Immature natural killer cell (primary cell): ENCODE results near the gene MAPT. TPM values are rescaled to one million over a fixed set of nuclear protein-coding genes. Genes with fewer than 3 reads are reported as not detected.

Experiments
- DNase-seq, 3 donors: peaks; one replicate each; pipeline ENCODE4 v3.0.0; 2022; ENCODE audit warnings: mixed read lengths in 1 of 3
- H3K27ac Mint-ChIP-seq, 6 donors: one replicate each; pipeline ENCODE4 v1.8.0; 2020; ENCODE audit warnings: mixed read lengths in 6 of 6, mild to moderate bottlenecking in 5 of 6, inconsistent platforms in 4 of 6, moderate library complexity in 3 of 6
- H3K27me3 Mint-ChIP-seq, 3 donors: one replicate each; pipeline ENCODE4 v1.8.0; 2020 to 2021; ENCODE audit warnings: low read depth in 3 of 3, mild to moderate bottlenecking in 3 of 3, mixed read lengths in 3 of 3, moderate library complexity in 3 of 3, inconsistent platforms in 1 of 3
- H3K36me3 Mint-ChIP-seq, 3 donors: one replicate each; pipeline ENCODE4 v1.8.0; 2020; ENCODE audit warnings: mixed read lengths in 3 of 3, inconsistent platforms in 2 of 3, mild to moderate bottlenecking in 2 of 3
- H3K4me1 Mint-ChIP-seq, 2 donors: one replicate each; pipeline ENCODE4 v1.8.0; 2020; ENCODE audit warnings: inconsistent platforms in 2 of 2, mild to moderate bottlenecking in 2 of 2, mixed read lengths in 2 of 2, moderate library complexity in 1 of 2
- H3K4me3 Mint-ChIP-seq, 5 donors: one replicate each; pipeline ENCODE4 v1.8.0; 2020; ENCODE audit warnings: mild to moderate bottlenecking in 5 of 5, mixed read lengths in 5 of 5, inconsistent platforms in 3 of 5, moderate library complexity in 3 of 5
- H3K9me3 Mint-ChIP-seq, 6 donors: one replicate each; pipeline ENCODE4 v1.8.0; 2020; ENCODE audit warnings: mild to moderate bottlenecking in 6 of 6, mixed read lengths in 6 of 6, inconsistent platforms in 4 of 6, moderate library complexity in 3 of 6
- polyA plus RNA-seq, 3 donors: library from polyadenylated mRNA; unstranded; fragments of 300-500 nt; fragmentation: Illumina TruSeq; gene quantifications; one replicate each; pipeline ENCODE4 v1.2.3, GENCODE V29; 2021

The MAPT gene
- polyA plus RNA-seq, 3 donors from 2014 or later = 0.40 TPM; not detected in 2

DNA sequence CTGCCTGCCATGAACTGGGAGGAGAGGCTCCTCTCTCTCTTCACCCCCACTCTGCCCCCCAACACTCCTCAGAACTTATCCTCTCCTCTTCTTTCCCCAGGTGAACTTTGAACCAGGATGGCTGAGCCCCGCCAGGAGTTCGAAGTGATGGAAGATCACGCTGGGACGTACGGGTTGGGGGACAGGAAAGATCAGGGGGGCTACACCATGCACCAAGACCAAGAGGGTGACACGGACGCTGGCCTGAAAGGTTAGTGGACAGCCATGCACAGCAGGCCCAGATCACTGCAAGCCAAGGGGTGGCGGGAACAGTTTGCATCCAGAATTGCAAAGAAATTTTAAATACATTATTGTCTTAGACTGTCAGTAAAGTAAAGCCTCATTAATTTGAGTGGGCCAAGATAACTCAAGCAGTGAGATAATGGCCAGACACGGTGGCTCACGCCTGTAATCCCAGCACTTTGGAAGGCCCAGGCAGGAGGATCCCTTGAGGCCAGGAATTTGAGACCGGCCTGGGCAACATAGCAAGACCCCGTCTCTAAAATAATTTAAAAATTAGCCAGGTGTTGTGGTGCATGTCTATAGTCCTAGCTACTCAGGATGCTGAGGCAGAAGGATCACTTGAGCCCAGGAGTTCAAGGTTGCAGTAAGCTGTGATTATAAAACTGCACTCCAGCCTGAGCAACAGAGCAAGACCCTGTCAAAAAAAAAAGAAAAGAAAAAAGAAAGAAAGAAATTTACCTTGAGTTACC, 68.0 kb downstream of the MAPT start:
- H3K27me3 Mint-ChIP-seq = peaks cover 0 to 22% (median 6%) of the 10 kb centered on the region in 3 donors
- H3K27ac Mint-ChIP-seq = peak overlapping the region in 1 of 6 donors; percentile 28
- H3K4me3 Mint-ChIP-seq = no peak overlapping the region
- no peak for DNase-seq
- no peaks in the 10 kb centered on the region for H3K36me3 Mint-ChIP-seq
- no peaks in the 10 kb centered on the region for H3K4me1 Mint-ChIP-seq
- peaks cover 0 to 1% (median 0%) of the 10 kb centered on the region in 6 donors for H3K9me3 Mint-ChIP-seq

DNA sequence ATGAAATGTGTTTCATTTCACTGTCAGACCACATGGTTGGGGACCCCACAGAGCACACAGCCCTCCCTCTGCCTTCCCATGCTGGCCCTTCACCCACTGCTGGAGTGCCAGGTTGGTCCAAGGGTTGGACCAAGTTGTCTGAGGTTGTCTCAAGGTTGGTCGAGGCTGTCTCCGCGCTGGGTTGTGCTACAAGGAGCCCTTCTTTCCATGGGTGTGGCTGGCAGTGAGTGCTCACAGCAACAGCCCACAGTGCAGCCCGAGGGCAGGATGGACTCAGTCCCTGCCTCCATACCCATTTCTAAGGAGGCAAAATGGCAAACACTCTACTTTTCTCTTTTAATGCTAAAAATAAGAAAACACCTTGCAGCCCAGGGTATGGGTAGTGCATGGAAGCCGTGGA, 68.9 kb downstream of the MAPT start:
- no peak overlapping the region for H3K4me3 Mint-ChIP-seq
- H3K4me1 Mint-ChIP-seq = peaks cover 4 to 6% of the 10 kb centered on the region in 2 donors
- no peaks in the 10 kb centered on the region for H3K36me3 Mint-ChIP-seq
- DNase-seq = no peak
- H3K27me3 Mint-ChIP-seq = peaks cover 0 to 21% (median 4%) of the 10 kb centered on the region in 3 donors
- H3K9me3 Mint-ChIP-seq = peaks cover 0 to 1% (median 0%) of the 10 kb centered on the region in 6 donors
- H3K27ac Mint-ChIP-seq = no peak overlapping the region

DNA sequence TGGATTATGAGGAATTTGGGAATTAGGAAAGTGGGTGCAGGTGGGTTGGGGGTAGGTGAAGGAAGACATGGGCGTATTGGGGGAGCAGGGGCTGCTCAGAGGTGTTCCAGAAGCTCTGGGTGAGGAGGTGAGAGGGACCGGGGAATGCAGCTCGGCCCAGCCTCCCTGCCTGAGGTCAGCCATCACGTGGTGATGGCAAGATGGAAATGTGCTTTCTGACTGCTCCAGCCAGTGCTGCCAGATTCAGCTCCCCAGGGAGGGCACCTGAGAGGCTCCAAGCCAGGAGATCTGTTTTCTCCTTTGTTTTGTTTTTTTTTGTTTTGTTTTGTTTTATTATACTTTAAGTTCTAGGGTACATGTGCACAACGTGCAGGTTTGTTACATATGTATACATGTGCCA, 69.5 kb downstream of the MAPT start:
- H3K27ac Mint-ChIP-seq = no peak overlapping the region
- H3K27me3 Mint-ChIP-seq = peaks cover 0 to 18% (median 4%) of the 10 kb centered on the region in 3 donors
- no peaks in the 10 kb centered on the region for H3K36me3 Mint-ChIP-seq
- DNase-seq = no peak
- H3K4me1 Mint-ChIP-seq = peaks cover 4 to 6% of the 10 kb centered on the region in 2 donors
- H3K4me3 Mint-ChIP-seq = no peak overlapping the region
- peaks cover 0 to 1% (median 0%) of the 10 kb centered on the region in 6 donors for H3K9me3 Mint-ChIP-seq

DNA sequence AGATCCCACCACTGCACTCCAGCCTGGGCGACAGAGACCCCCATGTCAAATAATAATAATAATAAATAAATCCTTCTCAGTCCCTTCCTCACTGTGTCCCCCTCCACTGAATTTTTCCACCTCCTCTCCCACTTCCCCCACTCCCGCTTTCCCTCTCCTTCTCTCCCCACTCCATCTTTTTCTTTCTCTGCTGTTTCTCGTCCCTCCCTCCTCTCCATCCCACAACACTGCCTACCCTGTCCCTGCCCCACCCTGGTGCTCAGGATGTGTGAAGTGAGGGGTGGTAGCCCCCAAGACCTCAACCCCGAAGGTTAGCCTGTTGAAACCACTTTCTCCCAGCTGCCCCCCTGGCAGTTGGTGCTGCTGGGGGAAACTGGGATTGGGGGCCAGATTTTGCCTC, 70.3 kb downstream of the MAPT start:
- Mint-ChIP-seq H3K36me3 (peaks cover 0 to 2% (median 2%) of the 10 kb centered on the region in 3 donors), H3K27me3 (peaks cover 0 to 19% (median 4%) of the 10 kb centered on the region in 3 donors), H3K4me1 (peaks cover 4 to 6% of the 10 kb centered on the region in 2 donors), H3K9me3 (no peaks in the 10 kb centered on the region), H3K27ac (no peak overlapping the region), H3K4me3 (no peak overlapping the region)
- DNase-seq = no peak

DNA sequence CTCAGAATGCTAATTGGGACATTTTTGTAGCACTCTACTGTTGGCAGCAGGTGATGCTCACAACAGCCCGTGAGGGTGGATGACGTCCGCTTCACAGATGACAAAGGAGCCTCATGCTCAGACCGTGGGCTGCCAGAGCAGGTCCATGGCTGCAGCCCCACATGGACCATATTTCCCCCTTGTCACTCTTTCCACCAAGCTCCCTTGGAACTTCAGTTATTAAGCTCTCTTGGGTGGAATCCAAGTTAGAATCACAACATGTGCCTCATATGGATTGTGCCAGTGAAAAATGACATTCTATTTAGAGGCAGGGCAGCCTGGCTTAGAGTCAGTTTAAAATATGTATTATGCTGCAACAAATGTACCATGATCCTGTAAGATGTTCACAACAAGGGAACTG, 71.5 kb downstream of the MAPT start:
- no peak for DNase-seq
- no peak overlapping the region for H3K27ac Mint-ChIP-seq
- peaks cover 1 to 20% (median 4%) of the 10 kb centered on the region in 3 donors for H3K27me3 Mint-ChIP-seq
- H3K9me3 Mint-ChIP-seq = no peaks in the 10 kb centered on the region
- no peak overlapping the region for H3K4me3 Mint-ChIP-seq
- peaks cover 4 to 6% of the 10 kb centered on the region in 2 donors for H3K4me1 Mint-ChIP-seq
- H3K36me3 Mint-ChIP-seq = peaks cover 0 to 5% (median 3%) of the 10 kb centered on the region in 3 donors

DNA sequence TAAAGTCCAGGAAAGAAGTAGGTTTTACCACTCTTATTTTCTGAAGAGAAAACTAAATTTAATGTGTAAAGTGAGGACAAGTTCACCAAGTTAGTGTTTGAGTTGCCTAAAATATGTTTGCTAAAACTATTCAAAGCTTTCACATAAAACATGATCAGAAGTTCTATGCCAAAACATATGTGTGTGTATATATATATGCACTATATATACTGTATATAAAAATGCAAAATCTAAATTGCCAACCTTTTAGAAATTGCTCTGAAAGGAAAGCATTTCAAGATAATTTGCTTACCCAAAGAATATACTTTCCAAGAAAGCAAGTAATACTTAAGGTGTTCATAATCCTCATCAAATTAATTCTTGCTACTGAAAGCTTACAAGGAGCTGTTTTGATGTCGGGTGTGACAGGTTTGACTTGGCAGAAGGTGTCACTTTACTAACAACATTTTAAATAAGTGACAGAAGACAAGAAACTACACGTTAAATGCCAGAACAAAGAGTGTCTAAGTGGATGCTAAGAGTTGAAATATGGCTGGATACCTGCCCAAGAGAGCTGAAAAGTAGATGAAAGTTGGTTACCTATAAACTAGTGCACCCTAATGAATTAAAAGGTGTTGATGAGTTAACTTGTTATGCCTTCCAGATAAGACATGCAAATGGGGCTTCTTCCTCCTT, 72.4 kb downstream of the MAPT start:
- Mint-ChIP-seq H3K9me3 (no peaks in the 10 kb centered on the region), H3K36me3 (peaks cover 0 to 5% (median 3%) of the 10 kb centered on the region in 3 donors), H3K27ac (no peak overlapping the region), H3K27me3 (peaks cover 1 to 20% (median 4%) of the 10 kb centered on the region in 3 donors), H3K4me1 (peaks cover 4 to 6% of the 10 kb centered on the region in 2 donors), H3K4me3 (no peak overlapping the region)
- DNase-seq = no peak

DNA sequence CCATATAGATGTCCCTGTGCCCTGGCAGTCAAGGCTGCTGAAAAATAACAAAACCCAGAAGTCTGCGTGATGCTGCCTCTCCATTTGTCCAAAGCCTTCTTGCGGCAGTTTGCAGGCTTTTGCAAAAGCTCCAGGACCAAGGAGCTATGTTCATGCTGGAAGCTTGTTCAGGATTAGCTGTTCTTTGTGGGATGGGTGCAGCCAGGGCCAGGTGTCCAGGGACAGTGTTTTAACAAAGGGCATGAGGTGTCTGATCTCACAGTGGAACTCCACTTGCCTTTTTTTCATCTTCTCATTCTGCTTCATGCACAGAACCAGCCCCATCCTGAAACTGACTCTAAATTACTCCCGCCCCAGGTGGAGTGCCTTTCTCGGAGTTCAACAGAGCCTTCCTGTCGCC, 73.0 kb downstream of the MAPT start:
- Mint-ChIP-seq H3K36me3 (peaks cover 0 to 5% (median 3%) of the 10 kb centered on the region in 3 donors), H3K9me3 (no peaks in the 10 kb centered on the region), H3K27ac (no peak overlapping the region), H3K27me3 (peaks cover 1 to 20% (median 4%) of the 10 kb centered on the region in 3 donors), H3K4me1 (peaks cover 4 to 6% of the 10 kb centered on the region in 2 donors), H3K4me3 (no peak overlapping the region)
- no peak for DNase-seq

DNA sequence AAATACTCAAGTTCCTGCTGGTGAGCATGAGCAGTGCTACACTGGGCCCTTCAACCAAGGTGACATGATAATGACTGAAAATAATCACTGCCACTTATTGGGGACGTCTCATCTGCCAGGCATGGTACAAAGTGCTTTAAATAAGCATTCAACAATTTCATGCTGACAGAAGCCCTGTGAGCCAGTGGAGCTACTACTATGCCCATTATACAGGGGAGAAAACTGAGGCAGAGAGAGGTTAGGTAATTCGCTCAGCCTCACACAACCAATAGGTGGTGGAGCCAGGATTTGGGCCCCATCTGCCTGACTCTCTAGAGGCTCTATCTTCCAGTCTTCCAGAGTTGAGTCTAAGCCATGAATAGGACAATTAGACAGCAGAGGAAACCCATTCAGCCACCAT, 74.4 kb downstream of the MAPT start:
- H3K27me3 Mint-ChIP-seq = peaks cover 1 to 18% (median 3%) of the 10 kb centered on the region in 3 donors
- H3K27ac Mint-ChIP-seq = no peak overlapping the region
- no peaks in the 10 kb centered on the region for H3K9me3 Mint-ChIP-seq
- H3K4me3 Mint-ChIP-seq = no peak overlapping the region
- H3K4me1 Mint-ChIP-seq = peaks cover 4 to 6% of the 10 kb centered on the region in 2 donors
- H3K36me3 Mint-ChIP-seq = peaks cover 0 to 5% (median 3%) of the 10 kb centered on the region in 3 donors
- no peak for DNase-seq

DNA sequence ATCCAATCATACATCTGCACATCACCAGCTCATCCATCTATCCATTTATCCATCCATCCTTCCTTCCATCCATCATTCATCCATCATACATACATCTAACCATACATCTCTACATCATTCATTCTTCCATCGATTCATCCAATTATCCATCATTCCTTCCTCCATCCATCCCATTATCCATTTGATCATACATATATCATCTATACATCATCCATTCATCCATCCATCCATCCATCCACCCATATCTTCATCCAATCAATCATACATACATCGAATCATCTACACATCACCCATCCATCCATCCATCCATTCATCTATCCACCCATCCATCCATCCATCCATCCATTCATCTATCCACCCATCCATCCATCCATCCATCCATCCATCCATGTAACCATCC, 75.4 kb downstream of the MAPT start:
- DNase-seq = no peak
- Mint-ChIP-seq H3K4me1 (peaks cover 4 to 6% of the 10 kb centered on the region in 2 donors), H3K27ac (no peak overlapping the region), H3K36me3 (peaks cover 0 to 5% (median 3%) of the 10 kb centered on the region in 3 donors), H3K27me3 (peaks cover 1 to 18% (median 3%) of the 10 kb centered on the region in 3 donors), H3K9me3 (no peaks in the 10 kb centered on the region), H3K4me3 (no peak overlapping the region)

DNA sequence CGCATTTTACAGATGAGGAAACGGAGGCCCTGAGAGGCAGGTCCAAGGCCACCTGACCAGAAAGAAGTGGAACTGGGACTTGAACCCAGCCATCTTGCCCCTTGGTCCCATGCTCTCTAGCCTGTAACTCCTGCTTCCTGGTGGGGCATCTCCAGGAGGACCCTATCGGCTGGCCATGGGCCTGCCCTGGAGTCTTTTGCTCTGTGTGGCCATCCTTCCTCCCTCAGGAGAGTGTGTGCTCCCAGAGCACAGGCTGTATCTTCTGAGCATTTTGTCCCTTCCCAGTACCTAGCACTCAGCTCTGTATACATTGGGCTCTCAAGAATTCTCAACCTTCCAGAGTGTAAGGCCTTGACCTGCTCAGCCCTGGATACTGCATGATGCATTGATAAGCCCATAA, 76.3 kb downstream of the MAPT start:
- Mint-ChIP-seq H3K27ac (no peak overlapping the region), H3K27me3 (peaks cover 1 to 16% (median 3%) of the 10 kb centered on the region in 3 donors), H3K9me3 (no peaks in the 10 kb centered on the region), H3K36me3 (peaks cover 0 to 5% (median 3%) of the 10 kb centered on the region in 3 donors), H3K4me1 (peaks cover 4 to 6% of the 10 kb centered on the region in 2 donors), H3K4me3 (no peak overlapping the region)
- DNase-seq = no peak

DNA sequence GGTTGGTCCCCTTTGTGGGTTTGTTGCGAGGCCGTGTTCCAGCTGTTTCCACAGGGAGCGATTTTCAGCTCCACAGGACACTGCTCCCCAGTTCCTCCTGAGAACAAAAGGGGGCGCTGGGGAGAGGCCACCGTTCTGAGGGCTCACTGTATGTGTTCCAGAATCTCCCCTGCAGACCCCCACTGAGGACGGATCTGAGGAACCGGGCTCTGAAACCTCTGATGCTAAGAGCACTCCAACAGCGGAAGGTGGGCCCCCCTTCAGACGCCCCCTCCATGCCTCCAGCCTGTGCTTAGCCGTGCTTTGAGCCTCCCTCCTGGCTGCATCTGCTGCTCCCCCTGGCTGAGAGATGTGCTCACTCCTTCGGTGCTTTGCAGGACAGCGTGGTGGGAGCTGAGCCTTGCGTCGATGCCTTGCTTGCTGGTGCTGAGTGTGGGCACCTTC, 77.4 kb downstream of the MAPT start:
- peaks cover 4 to 6% of the 10 kb centered on the region in 2 donors for H3K4me1 Mint-ChIP-seq
- DNase-seq = no peak
- no peaks in the 10 kb centered on the region for H3K9me3 Mint-ChIP-seq
- H3K36me3 Mint-ChIP-seq = peaks cover 0 to 5% (median 3%) of the 10 kb centered on the region in 3 donors
- H3K27ac Mint-ChIP-seq = no peak overlapping the region
- H3K27me3 Mint-ChIP-seq = peaks cover 1 to 8% (median 3%) of the 10 kb centered on the region in 3 donors
- no peak overlapping the region for H3K4me3 Mint-ChIP-seq

DNA sequence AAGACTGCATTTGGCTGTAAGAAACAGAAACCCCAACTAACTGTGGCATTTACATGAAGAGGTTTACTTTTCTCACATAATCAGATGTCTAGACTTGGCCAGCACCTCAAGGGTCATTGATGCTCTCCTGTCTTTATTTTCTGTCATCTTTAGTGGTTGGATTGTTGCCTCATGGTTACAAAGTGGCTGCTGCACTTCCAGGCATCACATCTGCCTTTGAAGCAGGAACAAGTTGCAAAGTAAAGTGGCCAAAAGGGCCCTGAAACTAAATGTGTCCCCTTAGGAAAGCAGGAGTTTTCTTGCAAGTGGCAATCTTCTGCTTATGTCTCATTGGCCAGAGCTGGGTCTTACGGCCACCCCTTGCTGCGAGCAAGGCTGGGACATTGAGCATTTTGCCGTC, 78.2 kb downstream of the MAPT start:
- H3K4me3 Mint-ChIP-seq = no peak overlapping the region
- peaks cover 0 to 5% (median 3%) of the 10 kb centered on the region in 3 donors for H3K36me3 Mint-ChIP-seq
- DNase-seq = no peak
- no peaks in the 10 kb centered on the region for H3K9me3 Mint-ChIP-seq
- H3K4me1 Mint-ChIP-seq = peaks cover 4 to 6% of the 10 kb centered on the region in 2 donors
- H3K27me3 Mint-ChIP-seq = peaks cover 1 to 3% (median 2%) of the 10 kb centered on the region in 3 donors
- H3K27ac Mint-ChIP-seq = no peak overlapping the region

DNA sequence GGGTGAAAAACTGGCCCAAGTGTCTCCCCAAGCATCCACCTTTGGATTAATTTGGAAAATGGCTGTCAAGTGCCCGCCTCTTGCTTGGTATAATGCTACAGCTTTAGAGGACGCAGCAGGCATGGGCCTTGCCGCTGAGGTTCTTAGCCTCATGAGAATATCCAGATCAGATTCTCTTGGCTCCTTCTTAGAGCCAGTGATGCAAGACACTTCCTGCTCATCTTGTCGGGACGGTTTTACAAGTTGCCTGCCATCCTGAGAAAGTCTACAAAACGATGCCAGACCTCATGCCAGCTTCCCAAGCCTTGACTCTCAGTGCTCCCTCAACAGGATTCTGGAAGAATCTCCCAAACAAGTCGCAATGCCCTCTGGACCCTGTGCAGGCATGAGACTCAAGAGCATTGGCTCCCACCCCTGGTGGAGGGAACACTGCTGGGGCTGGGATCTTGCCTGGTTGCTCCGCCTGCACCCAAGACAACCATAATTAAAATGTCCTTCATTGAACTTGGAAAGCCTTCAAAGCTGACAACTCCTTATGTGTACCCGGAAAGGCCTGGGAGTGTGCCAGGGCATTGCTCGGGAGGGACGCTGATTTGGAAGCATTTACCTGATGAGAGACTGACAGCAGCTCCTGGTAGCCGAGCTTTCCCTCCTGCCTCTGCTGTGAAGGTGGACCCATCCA, 78.9 kb downstream of the MAPT start:
- Mint-ChIP-seq H3K36me3 (peaks cover 0 to 5% (median 3%) of the 10 kb centered on the region in 3 donors), H3K27ac (no peak overlapping the region), H3K4me3 (no peak overlapping the region), H3K9me3 (no peaks in the 10 kb centered on the region), H3K4me1 (no peaks in the 10 kb centered on the region), H3K27me3 (peaks cover 0 to 2% (median 1%) of the 10 kb centered on the region in 3 donors)
- DNase-seq = no peak
